ENCODE results near the gene SUV39H1.
"Not testable (repeated sequence)": the region's sequence is repeated elsewhere in the genome, so short reads cannot be mapped to it uniquely, and the experiment has no call there.

The SUV39H1 gene

GRCh38 chrX:48685416-48685815, 11.1 kb upstream of the SUV39H1 start:
- in situ Hi-C loops (cut with HindIII; ENCODE audit: low sequenced_read_pairs), result no loop called here

- in situ Hi-C loops (cut with HindIII; ENCODE audit: low sequenced_read_pairs), result no loop called here
Observed at GRCh38 chrX:48688531-48689150, 7.9 kb upstream of the SUV39H1 start.

- in situ Hi-C loops (cut with HindIII; ENCODE audit: low sequenced_read_pairs), result no loop called here
Observed at GRCh38 chrX:48689208-48689920, 7.2 kb upstream of the SUV39H1 start.

- in situ Hi-C loops (cut with HindIII; ENCODE audit: low sequenced_read_pairs), result not testable (repeated sequence)
Observed at GRCh38 chrX:48691746-48692145, 4.8 kb upstream of the SUV39H1 start.

GRCh38 chrX:48694776-48695533, 1.6 kb upstream of the SUV39H1 start:
- in situ Hi-C loops (cut with HindIII; ENCODE audit: low sequenced_read_pairs), result no loop called here

- in situ Hi-C loops (cut with HindIII; ENCODE audit: low sequenced_read_pairs), result no loop called here
Observed at GRCh38 chrX:48695534-48695896, 1.0 kb upstream of the SUV39H1 start.

- in situ Hi-C loops (cut with HindIII; ENCODE audit: low sequenced_read_pairs), result no loop called here
Observed at GRCh38 chrX:48695925-48696300, 621 bp upstream of the SUV39H1 start.

- in situ Hi-C loops (cut with HindIII; ENCODE audit: low sequenced_read_pairs), result no loop called here
Observed at GRCh38 chrX:48696909-48697727, 584 bp downstream of the SUV39H1 start.

GRCh38 chrX:48698306-48698705, 1.8 kb downstream of the SUV39H1 start:
- in situ Hi-C loops (cut with HindIII; ENCODE audit: low sequenced_read_pairs), result no loop called here

- in situ Hi-C loops (cut with HindIII; ENCODE audit: low sequenced_read_pairs), result no loop called here
Observed at GRCh38 chrX:48700246-48700645, 3.7 kb downstream of the SUV39H1 start.

GRCh38 chrX:48700951-48701653, 4.6 kb downstream of the SUV39H1 start:
- in situ Hi-C loops (cut with HindIII; ENCODE audit: low sequenced_read_pairs), result no loop called here

GRCh38 chrX:48702032-48702431, 5.5 kb downstream of the SUV39H1 start:
- in situ Hi-C loops (cut with HindIII; ENCODE audit: low sequenced_read_pairs), result no loop called here

GRCh38 chrX:48702716-48703115, 6.2 kb downstream of the SUV39H1 start:
- in situ Hi-C loops (cut with HindIII; ENCODE audit: low sequenced_read_pairs), result no loop called here

- in situ Hi-C loops (cut with HindIII; ENCODE audit: low sequenced_read_pairs), result no loop called here
Observed at GRCh38 chrX:48703228-48703627, 6.7 kb downstream of the SUV39H1 start.

GRCh38 chrX:48703642-48704481, 7.3 kb downstream of the SUV39H1 start:
- in situ Hi-C loops (cut with HindIII; ENCODE audit: low sequenced_read_pairs), result no loop called here

GRCh38 chrX:48705871-48706270, 9.3 kb downstream of the SUV39H1 start:
- in situ Hi-C loops (cut with HindIII; ENCODE audit: low sequenced_read_pairs), result no loop called here

GRCh38 chrX:48709522-48710112, 13.1 kb downstream of the SUV39H1 start:
- in situ Hi-C loops (cut with HindIII; ENCODE audit: low sequenced_read_pairs), result no loop called here

- in situ Hi-C loops (cut with HindIII; ENCODE audit: low sequenced_read_pairs), result no loop called here
Observed at GRCh38 chrX:48711162-48711928, 14.8 kb downstream of the SUV39H1 start.

All from DLD1 (cell line).